Endometrial microvascular endothelial cells (primary cell): Measurements from ENCODE around the gene NEURL1. TPM values are rescaled to one million over a fixed set of nuclear protein-coding genes. Genes with fewer than 3 reads are reported as not detected.

Experiments used
- in situ Hi-C: cut with HindIII; loops from 2 replicates; pipeline ENCODE4 v1.10.0; 2017; ENCODE audit warnings: low sequenced_read_pairs, low pct_unique_long_range_greater_than_20kb; ENCODE audit errors: inconsistent ontology term
- total RNA-seq: library from RNA; depleted of rRNA; stranded (reverse); fragments of >200 nt; gene quantifications from one replicate; pipeline ENCODE4 v1.2.3, GENCODE V29; 2015; ENCODE audit errors: inconsistent ontology term

Gene NEURL1
- total RNA-seq, 1 donor from 2014 or later = not detected

- in situ Hi-C loops = no loop called here
Measured at GRCh38 chr10:103534621-103535498, 41.4 kb downstream of the NEURL1 start.

- in situ Hi-C loops = no loop called here
Measured at GRCh38 chr10:103535595-103535994, 42.1 kb downstream of the NEURL1 start.

GRCh38 chr10:103539751-103540150 lies 46.2 kb downstream of the NEURL1 start:
- in situ Hi-C loops = no loop called here

GRCh38 chr10:103540722-103541121 lies 47.2 kb downstream of the NEURL1 start:
- in situ Hi-C loops = no loop called here

- in situ Hi-C loops = no loop called here
Measured at GRCh38 chr10:103541616-103542015, 48.1 kb downstream of the NEURL1 start.

GRCh38 chr10:103542764-103543616 lies 49.5 kb downstream of the NEURL1 start:
- in situ Hi-C loops = no loop called here

GRCh38 chr10:103543617-103544525 lies 50.4 kb downstream of the NEURL1 start:
- in situ Hi-C loops = no loop called here

- in situ Hi-C loops = no loop called here
Measured at GRCh38 chr10:103544657-103545310, 51.3 kb downstream of the NEURL1 start.

- in situ Hi-C loops = no loop called here
Measured at GRCh38 chr10:103545366-103545765, 51.9 kb downstream of the NEURL1 start.

- in situ Hi-C loops = no loop called here
Measured at GRCh38 chr10:103545771-103546281, 52.3 kb downstream of the NEURL1 start.

GRCh38 chr10:103546401-103546800 lies 52.9 kb downstream of the NEURL1 start:
- in situ Hi-C loops = no loop called here

GRCh38 chr10:103547391-103547946 lies 54.0 kb downstream of the NEURL1 start:
- in situ Hi-C loops = no loop called here

GRCh38 chr10:103548006-103548405 lies 54.5 kb downstream of the NEURL1 start:
- in situ Hi-C loops = no loop called here

GRCh38 chr10:103548581-103549348 lies 55.3 kb downstream of the NEURL1 start:
- in situ Hi-C loops = no loop called here

- in situ Hi-C loops = no loop called here
Measured at GRCh38 chr10:103549349-103549685, 55.8 kb downstream of the NEURL1 start.

GRCh38 chr10:103550229-103550628 lies 56.7 kb downstream of the NEURL1 start:
- in situ Hi-C loops = no loop called here
